Spleen (tissue), 7 donors: ENCODE results near the gene ACER3.

ENCODE experiments used
- CTCF ChIP-seq, 11 experiments: fragments of 200-600 bp in 7 of 11; fragments of 450-650 bp in 4 of 11; sonication (generic) in 4 of 11; IDR thresholded peaks in 8 of 11; conservative IDR thresholded peaks in 3 of 11; 1 replicate in 7 of 11; 2 replicates in 4 of 11; pipeline versions ENCODE4 v1.4.0 to v1.8.0; 2016 to 2021; ENCODE audit warnings: antibody characterized with exemption in 11 of 11, inconsistent platforms in 4 of 11, mild to moderate bottlenecking in 1 of 11
- POLR2A ChIP-seq, 3 donors: fragments of 450-650 bp; IDR thresholded peaks; one replicate each; pipeline ENCODE4 v1.5.1; 2017; ENCODE audit warnings: antibody characterized with exemption in 3 of 3, mild to moderate bottlenecking in 1 of 3
- POLR2AphosphoS5 ChIP-seq, 3 donors: sonication (generic); formaldehyde crosslinking; IDR thresholded peaks; one replicate each; pipeline ENCODE4 v1.5.1; 2017; ENCODE audit warnings: antibody characterized with exemption in 3 of 3
- donor health status: DM: no; HTN: no; CAD: no; lungs with moderate emphysema.
- donor health status: DM: no; HTN: no; CAD: no.
- donor health status: DM: no; HTN: no; CAD: no.

- TF ChIP-seq CTCF (IDR thresholded peaks at IDR 0.05 in 8 of 11, conservative IDR thresholded peaks at IDR 0.05 in 3 of 11), result no peak
- no peak for TF ChIP-seq POLR2AphosphoS5 (IDR thresholded peaks at IDR 0.05)
- no peak for TF ChIP-seq POLR2A (IDR thresholded peaks at IDR 0.05)
Measured at GRCh38 chr11:76980196-76980595, 119.5 kb downstream of the ACER3 start.
